HG03135 (cell line): ENCODE measurements around the gene NMU.
"Not testable (repeated sequence)": the region's sequence is repeated elsewhere in the genome, so short reads cannot be mapped to it uniquely, and the experiment has no call there.

Experiments used
- ATAC-seq: cut with Tn5 transposase; IDR thresholded peaks from one replicate; pipeline ENCODE4 v1.9.1; 2021; ENCODE audit warnings: mild to moderate bottlenecking, moderate library complexity; ENCODE audit not compliant: unreplicated experiment

Gene NMU

GRCh38 chr4:55625835-55626234 is 10.3 kb downstream of the NMU start:
- ATAC-seq, result no peak

GRCh38 chr4:55624063-55624462 is 12.0 kb downstream of the NMU start:
- not testable (repeated sequence) for ATAC-seq

- no peak for ATAC-seq
These were observed 17.5 kb downstream of the NMU start for GRCh38 chr4:55618546-55619143.

DNA sequence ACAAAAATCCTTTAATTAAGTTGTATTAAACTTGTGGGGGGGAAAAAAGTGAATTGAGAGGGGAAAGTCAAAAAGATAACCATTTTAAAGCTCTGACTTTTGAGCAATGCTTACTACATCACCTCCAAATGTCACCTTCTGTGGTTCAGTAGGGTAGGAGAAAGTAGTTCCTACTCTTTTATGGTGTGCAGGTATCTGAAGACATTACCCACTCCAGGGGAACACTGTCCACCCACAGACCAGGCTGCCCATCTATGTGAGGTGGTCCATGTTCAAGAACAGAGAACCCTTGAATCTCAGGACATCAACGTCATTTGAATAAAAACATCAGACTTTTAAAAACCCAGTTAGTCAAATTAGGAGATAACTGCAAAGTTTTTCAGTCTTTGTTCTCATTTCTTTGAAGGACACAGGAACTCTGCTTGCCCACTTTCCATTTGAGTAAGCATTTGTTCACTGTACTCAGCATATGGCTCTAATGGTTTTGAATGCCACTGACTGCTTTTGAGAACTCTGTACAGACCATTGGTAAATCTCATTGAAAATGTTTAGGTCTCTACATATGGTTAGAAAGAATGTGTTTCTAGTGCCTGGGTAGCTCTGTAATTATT is 18.4 kb downstream of the NMU start:
- peak; percentile 84 for ATAC-seq

- no peak for ATAC-seq
These were observed 21.1 kb downstream of the NMU start for GRCh38 chr4:55615008-55615407.

- ATAC-seq, result no peak
These were observed 22.5 kb downstream of the NMU start for GRCh38 chr4:55613621-55614020.

GRCh38 chr4:55612341-55612740 is 23.8 kb downstream of the NMU start:
- ATAC-seq, result no peak

DNA sequence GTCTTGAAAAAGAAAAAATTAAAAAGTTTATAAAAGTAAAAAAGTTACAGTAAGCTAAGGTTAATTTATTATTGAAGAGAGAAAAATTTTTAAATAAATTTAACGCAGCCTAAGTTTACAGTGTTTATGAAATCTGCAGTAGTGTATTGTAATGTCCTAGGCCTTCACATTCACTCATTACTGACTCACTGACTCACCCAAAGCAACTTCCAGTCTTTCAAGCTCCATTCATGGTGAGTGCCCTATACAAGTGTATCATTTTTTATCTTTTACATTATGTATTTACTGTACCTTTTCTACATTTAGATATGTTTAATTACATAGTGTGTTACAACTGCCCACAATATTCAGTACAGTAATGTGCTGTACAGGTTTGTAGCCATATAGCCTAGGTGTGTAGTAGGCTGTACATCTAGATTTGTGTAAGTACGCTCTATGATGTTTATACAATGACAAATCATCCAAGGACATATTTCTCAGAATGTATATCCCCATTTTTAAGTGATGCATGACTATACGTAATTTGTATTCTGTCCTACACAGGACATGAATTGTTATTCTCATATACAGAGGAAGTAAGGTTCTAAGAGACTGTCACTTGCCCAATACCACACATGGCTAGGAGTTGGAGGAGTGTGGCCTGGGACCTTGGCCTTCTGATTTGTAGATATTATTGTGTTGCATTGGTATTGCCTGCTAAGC is 24.6 kb downstream of the NMU start:
- no peak for ATAC-seq

DNA sequence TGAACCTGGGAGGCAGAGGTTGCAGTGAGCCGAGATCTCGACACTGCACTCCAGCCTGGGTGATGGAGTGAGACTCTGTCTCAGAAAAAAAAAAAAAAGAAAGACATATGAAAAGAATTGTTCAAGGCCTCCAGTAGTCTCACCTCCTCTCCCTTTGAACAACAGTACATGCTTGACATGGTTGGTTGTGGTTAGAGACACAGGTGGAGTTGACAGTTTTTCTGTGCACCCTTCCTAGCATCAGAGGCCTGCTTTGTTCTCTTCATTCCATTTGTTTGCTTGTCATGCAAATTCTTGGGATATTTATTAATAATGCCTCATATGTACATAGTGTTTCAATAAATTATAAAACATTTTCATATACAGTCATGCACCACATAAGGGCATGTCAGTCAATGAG is 25.7 kb downstream of the NMU start:
- no peak for ATAC-seq

DNA sequence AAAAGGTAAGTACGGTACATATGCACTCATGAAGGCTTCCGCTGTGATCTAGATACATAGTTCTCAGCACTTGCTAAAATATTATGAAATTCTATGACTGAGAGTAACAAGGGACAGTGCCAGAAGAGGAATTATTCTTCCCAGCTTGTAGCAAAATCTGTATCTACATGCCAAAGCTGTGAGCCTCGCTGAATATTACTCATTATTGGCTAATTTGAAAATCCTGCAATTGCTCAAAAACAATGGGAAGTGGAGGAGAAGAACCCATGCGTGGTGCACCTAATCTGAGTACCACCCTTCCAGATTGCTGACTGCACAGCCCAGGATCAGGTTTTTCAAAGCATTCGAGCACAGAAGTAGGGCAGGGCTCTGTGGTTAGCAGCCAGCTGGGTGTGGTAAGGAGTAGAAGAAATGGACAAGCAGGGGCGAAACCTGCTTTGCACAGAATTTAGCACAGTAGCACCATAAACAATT is 26.7 kb downstream of the NMU start:
- ATAC-seq, result no peak

- no peak for ATAC-seq
These were observed 27.5 kb downstream of the NMU start for GRCh38 chr4:55608591-55608990.

GRCh38 chr4:55604996-55605395 is 31.1 kb downstream of the NMU start:
- no peak for ATAC-seq

DNA sequence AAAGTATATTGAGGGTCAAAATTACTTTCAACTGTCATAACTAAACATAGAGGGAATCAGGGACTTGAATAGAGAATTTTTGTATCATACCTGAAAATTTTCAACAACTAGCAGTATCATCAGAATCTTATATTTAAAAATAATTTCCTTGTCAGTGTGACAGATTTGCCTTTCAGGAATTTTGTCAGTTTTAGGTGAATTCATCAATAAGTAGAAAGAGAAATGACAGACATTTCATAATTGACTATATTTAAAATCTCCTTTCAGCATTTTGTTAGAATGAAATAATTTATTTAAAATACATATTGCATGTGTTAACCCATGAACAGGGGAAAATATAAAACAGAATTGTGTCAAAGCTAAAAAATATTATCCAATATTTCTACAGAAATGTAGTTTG is 35.5 kb downstream of the NMU start:
- no peak for ATAC-seq

DNA sequence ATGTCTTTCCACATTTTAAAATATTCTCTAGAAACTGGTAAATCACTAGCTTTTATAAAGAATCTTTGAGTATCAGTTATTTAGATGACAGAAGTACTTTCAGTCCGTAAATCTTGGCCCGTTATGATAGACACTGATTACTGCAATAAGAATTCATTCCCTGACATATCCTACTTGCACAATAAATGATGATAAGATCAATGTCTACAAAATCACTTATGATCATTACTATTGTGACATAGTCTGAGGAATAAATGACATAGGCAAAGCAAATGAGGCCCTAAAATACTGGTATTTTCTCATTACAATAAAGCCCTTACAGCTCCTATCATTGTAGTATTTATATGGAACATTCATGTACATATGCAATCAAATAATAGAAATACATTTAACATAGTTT is 37.5 kb downstream of the NMU start:
- ATAC-seq, result no peak

GRCh38 chr4:55592014-55592413 is 44.1 kb downstream of the NMU start, which contains the start of gene PDCL2:
PDCL2 (minus strand) TSS chr4:55592245; CDS start chr4:55592109, 136 bp downstream.
- ATAC-seq, result no peak

DNA sequence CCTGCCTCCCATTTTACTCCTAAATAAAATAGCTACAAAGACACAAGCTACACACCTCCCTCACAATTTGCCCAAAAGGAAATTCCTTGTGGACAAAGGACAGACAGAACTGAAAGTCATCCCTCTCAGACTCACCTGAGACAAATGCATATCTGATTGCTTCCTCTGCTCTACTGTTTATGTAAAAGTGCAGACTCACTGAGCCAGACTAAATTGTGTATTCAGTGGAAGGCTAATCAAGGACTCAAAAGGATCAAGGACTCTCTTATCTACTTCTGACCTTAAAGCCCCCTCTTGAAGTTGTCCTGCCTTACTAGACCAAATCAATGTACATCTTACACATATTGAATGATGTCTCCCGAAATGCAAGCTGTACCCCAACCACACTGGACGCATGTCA is 47.9 kb downstream of the NMU start:
- ATAC-seq, result no peak

- not testable (repeated sequence) for ATAC-seq
These were observed 53.3 kb downstream of the NMU start for GRCh38 chr4:55582773-55583172.

- no peak for ATAC-seq
These were observed 57.6 kb downstream of the NMU start for GRCh38 chr4:55578341-55579010.

DNA sequence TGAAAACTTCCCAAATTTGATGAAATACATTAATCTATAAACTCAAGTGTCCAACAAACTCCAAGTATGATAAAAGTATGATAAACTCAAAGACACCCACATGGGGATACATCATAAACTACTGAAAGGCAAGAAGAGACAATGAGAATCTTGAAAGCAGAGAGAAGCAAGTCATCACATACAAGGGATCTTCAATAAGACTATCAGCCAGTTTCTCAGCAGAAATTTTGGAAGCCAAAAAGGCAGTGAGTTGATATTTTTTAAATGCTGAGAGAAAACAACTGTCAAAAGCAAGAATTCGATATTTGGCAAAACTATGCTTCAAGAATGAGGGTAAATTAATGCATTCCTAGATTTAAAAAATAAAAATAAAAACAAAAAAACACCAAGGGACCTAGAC is 60.6 kb downstream of the NMU start:
- no peak for ATAC-seq

- no peak for ATAC-seq
These were observed 61.8 kb downstream of the NMU start for GRCh38 chr4:55574252-55574651.

GRCh38 chr4:55571806-55572205 is 64.3 kb downstream of the NMU start:
- no peak for ATAC-seq
